ENCODE measurements around the gene ANGPTL2.

The ANGPTL2 gene

GRCh38 chr9:127113191-127113972, 9.1 kb downstream of the ANGPTL2 start:
- Histone ChIP-seq H4K20me1 (ENCODE audit: control insufficient read depth, insufficient read depth, low read depth, low read length) (no peaks in the 10 kb centered on the region), H3K9me2 (replicated peaks; ENCODE audit: control insufficient read depth, low read length) (no peaks in the 10 kb centered on the region), H3K9me3 (ENCODE audit: control insufficient read depth, insufficient read depth, low read length) (no peaks in the 10 kb centered on the region), H3K27ac (ENCODE audit: low read depth, low read length) (no peak overlapping the region), H3K36me3 (ENCODE audit: control insufficient read depth, low read length) (no peaks in the 10 kb centered on the region), H3K4me3 (ENCODE audit: low read length) (no peak overlapping the region), H3K4me1 (ENCODE audit: control insufficient read depth, low read length) (peaks cover 7% of the 10 kb centered on the region), H3K79me2 (ENCODE audit: control insufficient read depth, low read length) (no peaks in the 10 kb centered on the region), H3K4me2 (ENCODE audit: low read length) (no peak overlapping the region), H3K27me3 (ENCODE audit: control insufficient read depth, low read length) (no peaks in the 10 kb centered on the region), H3F3A (ENCODE audit: control insufficient read depth, insufficient read depth) (no peaks in the 10 kb centered on the region)
- TF ChIP-seq CTCF (IDR thresholded peaks at IDR 0.05; ENCODE audit: low read depth, low read length, poor library complexity, severe bottlenecking) (no peak), EZH2phosphoT487 (IDR thresholded peaks at IDR 0.05; ENCODE audit: borderline replicate concordance, low read length) (no peak)

GRCh38 chr9:127112735-127113161, 9.7 kb downstream of the ANGPTL2 start:
- Histone ChIP-seq H3F3A (ENCODE audit: control insufficient read depth, insufficient read depth) (no peaks in the 10 kb centered on the region), H3K4me2 (ENCODE audit: low read length) (no peak overlapping the region), H3K9me3 (ENCODE audit: control insufficient read depth, insufficient read depth, low read length) (no peaks in the 10 kb centered on the region), H4K20me1 (ENCODE audit: control insufficient read depth, insufficient read depth, low read depth, low read length) (no peaks in the 10 kb centered on the region), H3K27ac (ENCODE audit: low read depth, low read length) (no peak overlapping the region), H3K27me3 (ENCODE audit: control insufficient read depth, low read length) (no peaks in the 10 kb centered on the region), H3K4me1 (ENCODE audit: control insufficient read depth, low read length) (peaks cover 7% of the 10 kb centered on the region), H3K9me2 (replicated peaks; ENCODE audit: control insufficient read depth, low read length) (no peaks in the 10 kb centered on the region), H3K4me3 (ENCODE audit: low read length) (no peak overlapping the region), H3K36me3 (ENCODE audit: control insufficient read depth, low read length) (no peaks in the 10 kb centered on the region), H3K79me2 (ENCODE audit: control insufficient read depth, low read length) (no peaks in the 10 kb centered on the region)
- TF ChIP-seq CTCF (IDR thresholded peaks at IDR 0.05; ENCODE audit: low read depth, low read length, poor library complexity, severe bottlenecking): no peak
- TF ChIP-seq EZH2phosphoT487 (IDR thresholded peaks at IDR 0.05; ENCODE audit: borderline replicate concordance, low read length): no peak

- Histone ChIP-seq H3K9me3 (ENCODE audit: control insufficient read depth, insufficient read depth, low read length) (no peaks in the 10 kb centered on the region), H3K4me1 (ENCODE audit: control insufficient read depth, low read length) (peaks cover 6% of the 10 kb centered on the region)
Observed at GRCh38 chr9:127112056-127112455, 10.4 kb downstream of the ANGPTL2 start.

More at GRCh38 chr9:127112056-127112455, 10.4 kb downstream of the ANGPTL2 start:
- H3K36me3 ChIP-seq (ENCODE audit: control insufficient read depth, low read length): no peaks in the 10 kb centered on the region
- TF ChIP-seq EZH2phosphoT487 (IDR thresholded peaks at IDR 0.05; ENCODE audit: borderline replicate concordance, low read length) (no peak), CTCF (IDR thresholded peaks at IDR 0.05; ENCODE audit: low read depth, low read length, poor library complexity, severe bottlenecking) (no peak)
- no peaks in the 10 kb centered on the region for H3K27me3 ChIP-seq (ENCODE audit: control insufficient read depth, low read length)
- H3K4me2 ChIP-seq (ENCODE audit: low read length): no peak overlapping the region
- no peaks in the 10 kb centered on the region for H3F3A ChIP-seq (ENCODE audit: control insufficient read depth, insufficient read depth)
- H3K27ac ChIP-seq (ENCODE audit: low read depth, low read length): no peak overlapping the region
- H3K4me3 ChIP-seq (ENCODE audit: low read length): no peak overlapping the region
- no peaks in the 10 kb centered on the region for H3K9me2 ChIP-seq (replicated peaks; ENCODE audit: control insufficient read depth, low read length)
- no peaks in the 10 kb centered on the region for H4K20me1 ChIP-seq (ENCODE audit: control insufficient read depth, insufficient read depth, low read depth, low read length)
- no peaks in the 10 kb centered on the region for H3K79me2 ChIP-seq (ENCODE audit: control insufficient read depth, low read length)
